B cell (primary cell): ENCODE results near the gene PNMA3. TPM values are rescaled to one million over a fixed set of nuclear protein-coding genes. Genes with fewer than 3 reads are reported as not detected.
"Not testable (repeated sequence)": the region's sequence is repeated elsewhere in the genome, so short reads cannot be mapped to it uniquely, and the experiment has no call there.

Experiments
- ATAC-seq: fragments of 200-7000 bp; cut with Tn5 transposase; one replicate; pipeline ENCODE4 v1.10.0; 2021; ENCODE audit warnings: low read depth, mild to moderate bottlenecking, moderate number of reproducible peaks, moderate library complexity
- CTCF ChIA-PET: fragments of 350-600 bp; sonication (Branson Sonifier 250); formaldehyde crosslinking; loops from one replicate; lab custom pipeline; 2021; ENCODE audit warnings: antibody characterized with exemption, inconsistent platforms; lab: Charles Lee
- POLR2A ChIA-PET: fragments of 350-600 bp; sonication (Branson Sonifier 250); formaldehyde crosslinking; loops from one replicate; lab custom pipeline; 2021; ENCODE audit warnings: antibody characterized with exemption; lab: Charles Lee
- DNase-seq: peaks from one replicate; pipeline ENCODE4 v3.0.0; 2013
- H2AFZ ChIP-seq: 2 replicates; pipeline ENCODE4 v1.6.1; 2012; ENCODE audit warnings: mild to moderate bottlenecking, low read depth, low read length; ENCODE audit not compliant: insufficient read depth, poor library complexity, severe bottlenecking
- H3K27ac ChIP-seq, 2 donors: 1 replicate in 1 of 2; 2 replicates in 1 of 2; pipeline ENCODE4 v1.5.1; 2012 to 2013; ENCODE audit warnings: low read length in 2 of 2, mild to moderate bottlenecking in 2 of 2, moderate library complexity in 1 of 2
- H3K27me3 ChIP-seq, 4 experiments: fragments of 200-600 bp in 1 of 4; sonication (generic) in 1 of 4; replicated peaks in 1 of 4; 1 replicate in 2 of 4; 2 replicates in 2 of 4; pipeline versions ENCODE4 v1.6.1 to v1.7.0; 2013 to 2016; ENCODE audit warnings: low read length in 3 of 4, mild to moderate bottlenecking in 2 of 4, mixed read lengths in 1 of 4, moderate library complexity in 1 of 4; ENCODE audit not compliant: insufficient read depth in 4 of 4, control insufficient read depth in 3 of 4; ENCODE audit errors: control extremely low read depth in 1 of 4
- H3K36me3 ChIP-seq, 2 experiments: replicated peaks in 1 of 2; 1 replicate in 1 of 2; 2 replicates in 1 of 2; pipeline versions ENCODE4 v1.6.1 to v1.7.1; 2013; ENCODE audit warnings: low read length in 1 of 2; ENCODE audit not compliant: insufficient read depth in 2 of 2, control insufficient read depth in 1 of 2; ENCODE audit errors: control extremely low read depth in 1 of 2, extremely low read depth in 1 of 2
- H3K4me1 ChIP-seq, 2 donors: fragments of 200-600 bp in 1 of 2; sonication (generic) in 1 of 2; 1 replicate in 1 of 2; 2 replicates in 1 of 2; pipeline versions ENCODE4 v1.5.1 to v1.6.1; 2013 to 2017; ENCODE audit warnings: low read length in 2 of 2; ENCODE audit not compliant: control insufficient read depth in 2 of 2, insufficient read depth in 2 of 2
- H3K4me2 ChIP-seq: replicated peaks from 2 replicates; pipeline ENCODE3; 2012; ENCODE audit warnings: mild to moderate bottlenecking, low read depth, low read length; ENCODE audit not compliant: poor library complexity, severe bottlenecking
- H3K4me3 ChIP-seq, 5 experiments: fragments of 200-600 bp in 1 of 5; sonication (generic) in 1 of 5; 1 replicate in 3 of 5; 2 replicates in 2 of 5; pipeline versions ENCODE4 v1.5.1 to v1.7.0; 2011 to 2016; ENCODE audit warnings: low read length in 4 of 5, mild to moderate bottlenecking in 4 of 5, low read depth in 2 of 5, control low read depth in 1 of 5, moderate library complexity in 1 of 5; ENCODE audit not compliant: insufficient read depth in 1 of 5; ENCODE audit errors: control extremely low read depth in 1 of 5, extremely low read depth in 1 of 5
- H3K79me2 ChIP-seq: fragments of 200-600 bp; sonication (generic); one replicate; pipeline ENCODE4 v1.6.0; 2016; ENCODE audit warnings: low read length; ENCODE audit not compliant: control insufficient read depth, insufficient read depth
- H3K9ac ChIP-seq: fragments of 200-600 bp; sonication (generic); 2 replicates; pipeline ENCODE4 v1.6.1; 2017; ENCODE audit warnings: mild to moderate bottlenecking, low read length, moderate library complexity
- H3K9me3 ChIP-seq, 3 donors: one replicate each; pipeline versions ENCODE4 v1.6.1 to v1.7.1; 2013; ENCODE audit warnings: low read length in 2 of 3; ENCODE audit not compliant: control insufficient read depth in 2 of 3, insufficient read depth in 1 of 3; ENCODE audit errors: control extremely low read depth in 1 of 3
- H4K20me1 ChIP-seq: 2 replicates; pipeline ENCODE4 v1.6.0; 2012; ENCODE audit warnings: mild to moderate bottlenecking, low read length; ENCODE audit not compliant: insufficient read depth, control insufficient read depth, poor library complexity, severe bottlenecking
- H3K27ac Mint-ChIP-seq: one replicate; pipeline ENCODE4 v1.8.0; 2021; ENCODE audit warnings: mixed read lengths
- H3K27me3 Mint-ChIP-seq: one replicate; pipeline ENCODE4 v1.8.0; 2021; ENCODE audit warnings: mixed read lengths
- H3K4me1 Mint-ChIP-seq: one replicate; pipeline ENCODE4 v1.8.0; 2021; ENCODE audit warnings: mixed read lengths
- H3K4me3 Mint-ChIP-seq: one replicate; pipeline ENCODE4 v1.8.0; 2021; ENCODE audit warnings: mixed read lengths
- H3K9me3 Mint-ChIP-seq: one replicate; pipeline ENCODE4 v1.8.0; 2022; ENCODE audit warnings: mixed read lengths; ENCODE audit not compliant: insufficient read depth
- EZH2 ChIP-seq: IDR thresholded peaks from 2 replicates; pipeline ENCODE4 v1.6.1; 2012; ENCODE audit warnings: borderline replicate concordance, low read depth, mild to moderate bottlenecking, moderate library complexity, low read length; ENCODE audit not compliant: insufficient read depth, poor library complexity, severe bottlenecking
- WGBS: methylation state at CpG from one replicate; pipeline ENCODE4 v1.1.5; 2013; ENCODE audit warnings: missing lambda C conversion rate; ENCODE audit not compliant: insufficient coverage; 5-methylcytosine and 5-hydroxymethylcytosine counted together
- intact Hi-C: fragments of 100-400 bp; cut with micrococcal nuclease; formaldehyde crosslinking; loops from one replicate; pipeline ENCODE4 v1.10.0; 2022
- polyA plus RNA-seq: library from polyadenylated mRNA; depleted of rRNA; stranded (reverse); fragments of >200 nt; gene quantifications from 2 replicates; pipeline ENCODE4 v1.2.3, GENCODE V29; 2012
- total RNA-seq, 2 donors: library from RNA; stranded (reverse); fragments of 120-200 nt in 1 of 2; gene quantifications; 1 replicate in 1 of 2; 2 replicates in 1 of 2; pipeline versions ENCODE4 v1.2.3 to v1.2.4, GENCODE V29; 2013 to 2022

PNMA3 gene
- total and polyA plus RNA-seq, 2 donors (not counting 1 experiment from before 2014, with no cell fraction given): 3.3 to 3.8 TPM

DNA sequence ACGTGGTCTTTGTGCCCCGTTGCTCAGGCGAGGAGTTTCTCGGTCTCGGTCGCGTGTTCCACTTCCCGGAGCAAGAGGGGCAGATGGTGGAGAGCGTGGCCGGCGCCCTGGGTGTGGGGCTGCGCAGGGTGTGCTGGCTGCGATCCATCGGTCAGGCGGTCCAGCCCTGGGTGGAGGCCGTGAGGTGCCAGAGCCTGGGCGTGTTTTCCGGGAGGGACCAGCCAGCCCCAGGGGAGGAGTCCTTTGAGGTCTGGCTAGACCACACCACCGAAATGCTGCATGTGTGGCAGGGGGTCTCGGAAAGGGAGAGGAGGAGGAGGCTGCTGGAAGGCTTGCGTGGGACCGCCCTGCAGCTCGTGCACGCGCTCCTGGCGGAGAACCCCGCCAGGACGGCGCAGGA is 17.1 kb downstream of the PNMA3 start:
- H3K9me3 ChIP-seq, DNase-seq, ATAC-seq, H3K4me2 ChIP-seq, POLR2A ChIA-PET, H4K20me1 ChIP-seq, H3K9ac ChIP-seq, H3K4me1 Mint-ChIP-seq, H2AFZ ChIP-seq, H3K4me3 Mint-ChIP-seq, H3K4me1 ChIP-seq, CTCF ChIA-PET, H3K27ac ChIP-seq, intact Hi-C loops, H3K79me2 ChIP-seq, H3K27me3 Mint-ChIP-seq, H3K27me3 ChIP-seq, H3K9me3 Mint-ChIP-seq, H3K36me3 ChIP-seq, H3K27ac Mint-ChIP-seq, H3K4me3 ChIP-seq: not testable (repeated sequence)
- WGBS: no CpG with 5 or more reads among the region's 29 CpGs

DNA sequence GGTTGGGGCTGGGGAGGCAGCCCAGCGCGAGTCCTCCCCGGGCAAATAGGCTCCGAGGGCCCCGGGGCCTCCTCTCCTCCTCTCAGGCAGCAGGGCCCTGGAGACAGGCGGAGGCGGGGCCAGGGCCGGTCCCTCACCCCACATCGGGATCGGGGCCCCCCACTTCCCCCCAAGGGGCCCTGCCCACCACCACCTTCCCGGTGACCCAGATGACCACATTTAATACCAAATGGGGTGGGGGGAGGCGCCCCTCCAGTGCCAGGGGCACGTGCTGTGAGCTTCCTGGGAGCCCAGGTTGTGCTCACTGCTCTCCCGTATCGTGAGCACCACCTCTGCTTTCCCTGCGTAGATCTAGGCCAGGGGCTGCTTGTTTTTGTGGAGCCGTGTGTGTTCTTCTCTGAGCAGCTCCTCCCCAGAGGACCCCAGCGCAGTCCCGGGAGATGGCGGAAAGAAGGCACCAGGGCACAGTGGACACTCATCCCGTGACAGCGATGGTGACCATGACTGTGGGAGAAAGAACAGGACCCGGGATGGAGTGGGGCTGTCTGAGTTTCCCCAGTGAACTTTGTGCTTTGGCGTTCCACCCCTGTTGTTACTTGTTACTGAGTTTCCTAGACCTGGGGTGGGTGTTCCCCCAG is 18.1 kb downstream of the PNMA3 start:
- no peaks in the 10 kb centered on the region for H3K4me1 ChIP-seq
- H3K27ac ChIP-seq: no peak overlapping the region
- no peaks in the 10 kb centered on the region for H3K9me3 ChIP-seq
- no peaks in the 10 kb centered on the region for H3K9me3 Mint-ChIP-seq
- 88% methylated on average over 10 of the region's 24 CpGs for WGBS
- CTCF ChIA-PET: no interaction called here
- H3K4me3 ChIP-seq: no peak overlapping the region
- ATAC-seq: no peak
- POLR2A ChIA-PET: no interaction called here
- intact Hi-C loops: no loop called here
- no peak overlapping the region for H3K27ac Mint-ChIP-seq
- H3K27me3 Mint-ChIP-seq: peaks cover 3% of the 10 kb centered on the region
- H2AFZ ChIP-seq: no peak overlapping the region
- no peak for DNase-seq
- H3K4me1 Mint-ChIP-seq: no peaks in the 10 kb centered on the region
- no peak overlapping the region for H3K4me3 Mint-ChIP-seq
- no peaks in the 10 kb centered on the region for H3K27me3 ChIP-seq
- TF ChIP-seq EZH2: no peak
- H3K79me2 ChIP-seq: no peaks in the 10 kb centered on the region
- no peak overlapping the region for H3K4me2 ChIP-seq
- no peak overlapping the region for H3K9ac ChIP-seq
- H3K36me3 ChIP-seq: no peaks in the 10 kb centered on the region
- H4K20me1 ChIP-seq: no peaks in the 10 kb centered on the region
